CD4-positive, alpha-beta T cell treated with Interleukin-15 for 1 hour (primary cell): ENCODE measurements around the gene NKPD1.
A peak's percentile ranks its signal among the peaks of the same experiment; 100 is the strongest.

ENCODE experiments used
- DNase-seq: peaks from one replicate; pipeline ENCODE4 v3.0.0-alpha.2; 2020

NKPD1 gene

DNA sequence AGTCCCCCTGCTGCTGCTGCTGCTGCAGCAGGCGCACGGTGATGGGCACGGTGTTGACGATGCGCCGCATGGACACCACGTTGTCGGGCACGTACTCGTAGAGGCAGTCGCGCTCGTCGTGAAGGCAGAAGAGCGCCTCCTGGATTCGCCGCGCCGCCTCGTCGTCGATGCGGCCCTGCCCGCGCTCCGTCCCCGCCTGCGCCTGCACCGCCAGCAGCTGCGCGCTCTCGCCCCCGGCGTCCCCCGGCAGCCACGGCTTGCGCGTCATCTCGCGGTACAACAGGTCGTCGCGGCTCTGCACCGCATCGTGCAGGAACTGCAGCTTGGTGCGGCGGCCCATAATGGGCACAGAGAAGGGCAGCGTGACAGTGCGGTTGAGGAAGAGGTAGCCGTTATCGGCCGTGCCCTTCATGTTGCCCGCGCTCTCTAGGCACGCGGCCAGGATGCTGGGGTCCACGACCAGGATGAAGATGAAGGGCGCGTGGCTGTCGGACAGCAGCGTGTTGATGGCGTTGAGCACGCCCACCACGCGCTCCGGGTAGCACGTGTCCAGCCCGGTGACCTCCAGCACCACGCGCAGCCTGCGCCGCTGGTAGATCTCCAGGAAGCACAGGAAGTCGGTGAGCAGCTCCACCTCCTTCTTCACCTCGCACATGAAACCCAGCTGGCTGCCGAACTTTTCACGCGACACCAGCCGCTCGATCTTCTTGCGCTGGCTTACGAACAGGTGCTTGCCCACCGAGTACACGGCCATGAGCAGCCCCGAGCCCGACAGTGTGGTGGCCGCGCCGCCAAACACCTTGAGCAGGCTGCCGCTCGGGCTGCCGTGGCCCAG lies 8.1 kb downstream of the NKPD1 start:
- peak; percentile 50 for DNase-seq

DNA sequence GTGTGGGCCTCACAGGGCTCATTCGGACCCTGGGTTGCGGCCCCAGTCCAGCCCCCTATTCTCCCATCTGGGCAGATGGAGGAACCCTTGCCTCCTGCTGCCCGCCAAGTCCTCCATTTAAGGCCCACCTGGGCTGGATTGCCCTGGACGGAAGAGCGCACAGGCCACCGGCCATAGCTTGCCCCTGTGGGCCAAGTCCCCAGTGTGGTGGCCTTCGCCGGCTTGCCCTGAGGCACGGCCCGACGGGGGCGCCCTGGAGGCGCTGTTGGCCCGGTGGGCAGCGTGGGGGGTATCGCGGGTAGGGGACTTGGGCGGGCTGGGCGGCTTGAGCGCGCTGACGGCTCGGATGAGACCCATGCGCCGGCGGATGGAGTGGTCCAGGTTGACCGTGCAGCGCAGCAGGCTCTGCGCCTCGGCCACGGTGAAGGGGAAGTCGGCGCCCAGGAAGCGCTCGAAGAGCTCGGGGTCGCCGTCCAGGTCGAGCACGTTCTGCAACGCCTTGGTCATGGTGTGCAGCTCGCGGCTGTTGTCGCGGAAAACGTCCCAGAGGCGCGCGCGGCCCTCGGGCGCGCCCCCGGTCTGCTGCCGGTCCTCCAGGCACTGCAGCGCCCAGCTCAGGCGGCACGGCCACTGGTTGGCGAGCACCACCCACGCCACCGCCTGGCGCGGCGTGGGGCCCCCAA lies 8.8 kb downstream of the NKPD1 start:
- DNase-seq, result no peak

DNA sequence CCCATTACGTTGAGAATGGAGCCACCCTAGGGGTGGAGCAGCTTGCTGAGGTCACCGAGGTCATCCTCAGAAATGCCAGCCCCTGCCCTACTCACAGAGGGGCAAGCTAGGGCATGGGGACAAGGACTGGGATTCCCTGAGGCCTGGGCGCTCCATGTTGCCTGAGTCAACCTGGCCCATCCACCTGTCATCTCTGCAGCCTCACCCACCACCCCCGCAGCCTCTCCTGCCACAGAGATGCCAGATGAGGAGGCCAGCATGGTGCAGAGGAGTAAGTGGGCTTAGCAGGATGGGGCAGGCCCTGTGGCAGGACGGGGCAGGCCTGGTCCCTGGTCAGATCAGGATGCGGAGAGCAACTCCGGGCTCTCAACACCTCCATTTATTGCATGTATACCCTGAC lies 9.5 kb downstream of the NKPD1 start:
- no peak for DNase-seq

DNA sequence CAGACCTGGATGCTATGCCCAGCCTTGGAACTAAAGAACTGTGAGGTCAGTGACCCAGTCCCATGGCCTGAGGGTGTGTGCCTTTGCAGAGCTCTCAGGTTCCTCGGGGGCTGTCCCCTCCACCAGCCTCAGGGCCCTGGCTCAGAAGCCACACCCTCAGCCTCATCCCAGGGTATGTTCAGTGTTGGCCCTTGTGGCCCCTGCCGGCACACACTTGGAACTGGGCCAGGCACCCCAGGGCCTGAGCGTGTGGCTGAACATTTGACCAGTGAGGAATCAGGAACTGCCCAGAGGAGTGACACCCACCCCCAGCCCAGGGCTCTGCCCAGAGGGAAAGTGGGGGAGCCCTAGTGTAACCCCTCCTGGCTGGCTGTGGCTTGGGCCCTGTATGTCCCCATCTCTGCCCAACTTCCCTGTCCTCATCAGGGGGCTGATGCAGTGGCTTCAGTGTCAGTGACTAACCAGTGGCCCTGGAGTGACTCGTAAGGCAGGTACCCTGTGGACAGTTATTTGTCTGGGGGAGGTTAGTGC lies 10.0 kb downstream of the NKPD1 start:
- DNase-seq, result no peak

DNA sequence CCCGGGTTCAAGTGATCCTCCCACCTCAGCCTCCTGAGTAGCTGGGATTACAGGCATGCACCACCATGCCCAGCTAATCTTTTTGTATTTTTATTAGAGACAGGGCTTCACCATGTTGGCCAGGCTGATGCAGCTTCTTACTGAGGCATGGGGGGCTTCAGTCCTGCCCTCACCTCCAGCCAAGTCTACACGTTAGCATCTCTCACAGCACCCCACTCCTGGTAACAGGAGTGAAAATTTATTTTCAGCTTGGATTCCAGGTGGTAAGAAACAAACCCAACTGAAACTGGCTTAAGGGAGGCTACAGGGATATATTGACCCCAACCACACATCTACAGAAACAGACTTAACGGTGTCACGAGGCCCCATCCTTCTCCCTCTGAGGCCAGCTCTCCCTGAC lies 10.6 kb downstream of the NKPD1 start:
- DNase-seq, result no peak

DNA sequence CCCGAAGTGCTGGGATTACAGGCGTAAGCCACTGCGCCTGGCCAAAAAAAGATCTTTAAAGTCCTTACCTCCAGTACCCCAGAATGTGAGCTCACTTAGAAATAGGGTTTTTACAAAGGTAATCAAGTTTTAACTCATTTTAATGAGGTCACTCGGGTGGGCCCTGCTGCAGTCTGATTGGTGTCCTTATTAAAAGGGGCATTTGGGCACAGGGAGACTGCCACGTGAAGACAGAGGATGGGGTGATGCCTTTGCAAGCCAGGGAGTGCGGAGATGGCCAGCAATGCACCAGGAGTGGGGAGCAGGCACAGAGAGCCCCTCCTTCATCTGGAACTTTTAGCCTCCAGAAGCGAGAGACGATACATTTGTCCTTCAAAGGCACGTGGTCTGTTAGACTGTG lies 11.7 kb downstream of the NKPD1 start:
- DNase-seq, result no peak

DNA sequence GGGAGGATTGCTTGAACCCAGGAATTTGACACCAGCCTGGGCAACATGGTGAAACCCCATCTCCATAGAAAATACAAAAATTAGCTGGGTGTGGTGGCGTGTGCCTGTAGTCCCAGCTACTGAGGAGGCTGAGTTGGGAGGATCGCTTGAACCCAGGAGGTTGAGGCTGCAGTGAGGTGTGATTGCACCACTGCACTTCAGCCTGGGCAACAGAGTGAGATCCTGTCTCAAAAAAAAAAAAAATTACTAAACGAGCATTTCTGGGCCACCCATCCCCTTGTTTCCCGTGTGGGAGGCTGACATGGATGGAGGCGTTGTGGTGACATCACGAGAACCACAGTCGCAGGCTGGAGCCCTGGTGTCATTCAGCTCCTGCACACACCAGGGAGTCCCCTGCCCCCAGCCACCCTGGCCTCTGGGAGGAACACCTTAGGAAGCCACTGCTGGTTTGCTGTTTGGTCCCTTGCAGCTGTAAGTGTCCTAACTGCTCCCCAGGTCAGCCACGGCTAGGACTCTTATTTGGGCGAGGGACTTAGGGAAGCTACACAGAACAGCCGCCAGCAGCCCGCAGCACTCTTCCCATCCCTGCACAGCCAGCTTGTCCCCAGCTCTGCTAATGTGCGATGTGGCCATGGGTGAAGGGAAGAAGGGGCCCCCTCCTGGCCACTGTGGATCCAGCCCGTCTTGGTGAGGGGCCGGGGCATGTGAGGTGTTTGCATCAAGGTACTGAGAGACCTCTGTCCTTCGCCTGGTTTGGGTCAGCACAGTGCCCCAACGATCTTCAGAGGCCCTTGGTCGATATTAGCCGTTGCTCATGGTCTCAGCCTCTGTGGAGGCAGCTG lies 12.7 kb downstream of the NKPD1 start:
- no peak for DNase-seq

DNA sequence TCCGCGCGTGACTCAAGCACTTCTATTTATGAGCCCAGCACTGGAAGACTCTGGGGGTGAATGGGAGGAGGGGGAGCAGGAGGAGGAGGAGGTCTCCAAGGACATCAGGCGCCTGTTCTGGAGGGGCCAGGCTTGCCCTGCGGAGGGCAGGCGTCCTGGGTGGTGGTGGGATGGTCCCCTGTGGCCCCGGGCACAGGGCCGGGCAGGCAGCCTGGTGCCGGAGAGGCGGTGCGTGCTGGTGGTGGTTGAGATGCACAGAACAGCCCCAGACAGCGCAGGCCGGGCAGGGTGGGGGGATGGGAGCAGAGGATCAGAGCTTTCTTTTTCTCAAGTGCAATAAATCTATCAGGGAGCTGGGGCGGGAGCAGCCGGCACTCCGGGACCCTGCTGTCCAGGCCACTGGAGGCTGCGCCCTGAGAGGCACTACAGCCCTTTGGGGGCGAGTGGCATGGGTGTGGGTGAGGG lies 14.0 kb downstream of the NKPD1 start:
- no peak for DNase-seq

DNA sequence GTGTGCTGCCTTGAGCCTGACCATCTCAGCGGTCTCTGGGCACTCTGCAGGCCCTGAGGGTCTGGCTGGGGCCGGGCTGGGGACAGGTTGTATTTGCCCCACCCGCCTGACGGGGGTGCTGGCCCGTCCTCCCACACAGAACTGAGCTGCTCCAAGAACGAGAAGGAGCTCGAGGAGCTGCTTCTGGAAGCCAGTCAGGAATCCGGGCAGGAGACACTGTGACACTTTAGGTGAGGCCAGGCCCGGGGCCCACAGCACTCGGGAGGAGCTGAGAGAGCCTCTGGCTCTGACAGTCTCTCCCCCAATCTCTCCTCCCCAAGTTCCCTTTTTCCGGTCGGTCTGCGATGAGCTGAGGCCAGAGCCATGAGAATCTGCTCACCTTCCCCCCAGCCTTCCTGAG lies 14.5 kb downstream of the NKPD1 start:
- no peak for DNase-seq

DNA sequence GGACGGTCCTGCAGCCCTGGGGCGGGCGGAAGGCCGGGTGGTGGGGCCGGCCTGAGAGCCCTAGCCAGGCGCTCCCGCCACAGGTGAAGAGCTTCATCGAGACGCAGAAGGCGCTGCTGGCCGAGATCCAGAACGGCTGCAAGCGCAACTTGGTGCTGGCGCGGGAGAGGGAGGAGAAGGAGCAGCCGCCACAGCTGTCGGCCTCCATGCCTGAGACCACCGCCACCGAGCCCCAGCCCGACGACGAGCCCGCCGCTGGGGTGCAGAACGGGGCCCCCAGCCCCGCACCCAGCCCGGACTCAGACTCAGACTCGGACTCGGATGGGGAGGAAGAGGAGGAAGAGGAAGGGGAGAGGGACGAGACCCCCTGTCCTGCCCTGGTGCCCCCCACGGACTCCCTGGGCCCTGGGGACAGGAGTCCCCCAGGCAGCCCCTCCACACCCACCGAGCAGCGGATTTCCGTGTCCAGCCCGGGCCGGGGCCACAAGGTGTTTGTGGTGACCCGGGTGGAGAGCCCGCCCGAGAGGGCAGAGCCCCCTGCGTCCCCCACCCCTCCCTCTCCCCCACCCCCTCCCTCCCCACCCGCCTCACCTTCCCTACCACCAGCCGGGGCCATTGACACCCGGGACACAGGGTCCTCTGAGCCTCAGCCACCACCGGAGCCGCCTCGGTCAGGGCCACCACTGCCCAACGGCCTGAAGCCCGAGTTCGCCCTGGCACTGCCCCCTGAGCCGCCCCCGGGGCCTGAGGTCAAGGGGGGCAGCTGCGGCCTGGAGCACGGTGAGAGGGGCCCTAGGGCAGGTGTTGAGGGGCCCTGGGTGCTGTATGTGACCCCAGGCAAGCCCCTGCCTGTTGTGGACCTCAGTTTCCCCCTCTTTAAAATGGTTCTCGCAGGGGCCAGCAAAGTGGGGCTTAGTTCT lies 15.3 kb downstream of the NKPD1 start:
- DNase-seq, result no peak

DNA sequence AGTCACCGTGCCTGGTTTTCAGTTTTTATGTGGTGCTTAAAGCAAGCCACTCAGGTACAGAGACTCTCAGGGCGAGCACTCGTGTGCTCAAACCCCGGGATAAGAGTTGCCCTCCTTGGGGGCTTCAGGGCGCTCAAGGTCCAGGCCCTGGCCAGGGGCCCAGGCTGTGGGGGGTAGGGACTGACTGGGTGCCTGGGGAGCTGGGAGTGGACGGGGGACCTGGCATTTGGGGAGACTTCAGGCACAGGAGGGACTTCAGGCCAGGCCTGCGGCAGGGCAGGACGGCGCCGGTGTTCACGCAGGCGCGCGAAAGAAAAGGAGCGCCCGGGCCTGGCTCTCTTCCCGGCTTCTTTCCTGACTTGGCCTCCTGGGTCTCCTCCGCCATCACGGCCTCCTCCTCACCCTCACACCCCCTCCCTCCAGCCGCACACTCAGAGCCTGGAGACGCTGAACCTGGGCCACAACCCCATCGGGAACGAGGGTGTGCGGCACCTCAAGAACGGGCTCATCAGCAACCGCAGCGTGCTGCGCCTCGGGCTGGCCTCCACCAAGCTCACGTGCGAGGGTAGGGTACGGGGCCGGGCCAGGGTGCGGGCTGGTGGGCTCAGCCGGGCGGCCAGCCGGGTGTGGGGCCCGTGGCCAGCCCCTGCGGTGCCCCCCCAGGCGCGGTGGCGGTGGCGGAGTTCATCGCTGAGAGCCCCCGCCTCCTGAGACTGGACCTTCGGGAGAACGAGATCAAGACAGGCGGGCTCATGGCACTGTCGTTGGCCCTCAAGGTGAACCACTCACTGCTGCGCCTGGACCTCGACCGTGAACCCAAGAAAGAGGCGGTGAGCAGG lies 16.1 kb downstream of the NKPD1 start:
- DNase-seq, result no peak

DNA sequence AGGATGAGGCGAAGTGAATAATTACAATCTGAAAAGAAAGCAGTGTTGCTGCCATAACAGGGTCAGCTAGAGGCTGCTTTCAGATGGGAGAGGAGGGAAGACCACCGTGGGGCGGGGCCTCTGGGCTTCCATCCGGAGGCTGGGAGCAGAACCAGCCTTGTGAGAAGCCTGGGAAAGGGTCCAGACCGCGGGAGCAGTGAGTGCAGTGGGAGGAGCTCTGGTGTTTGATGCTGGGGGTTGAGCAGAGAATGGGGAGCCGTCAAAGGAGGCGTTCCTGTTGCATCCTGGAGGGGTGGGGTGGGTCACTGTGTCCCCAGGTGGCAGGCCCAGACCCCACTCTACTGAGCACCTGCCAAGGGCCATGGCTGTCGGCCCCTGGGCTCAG lies 18.1 kb downstream of the NKPD1 start:
- DNase-seq, result no peak

DNA sequence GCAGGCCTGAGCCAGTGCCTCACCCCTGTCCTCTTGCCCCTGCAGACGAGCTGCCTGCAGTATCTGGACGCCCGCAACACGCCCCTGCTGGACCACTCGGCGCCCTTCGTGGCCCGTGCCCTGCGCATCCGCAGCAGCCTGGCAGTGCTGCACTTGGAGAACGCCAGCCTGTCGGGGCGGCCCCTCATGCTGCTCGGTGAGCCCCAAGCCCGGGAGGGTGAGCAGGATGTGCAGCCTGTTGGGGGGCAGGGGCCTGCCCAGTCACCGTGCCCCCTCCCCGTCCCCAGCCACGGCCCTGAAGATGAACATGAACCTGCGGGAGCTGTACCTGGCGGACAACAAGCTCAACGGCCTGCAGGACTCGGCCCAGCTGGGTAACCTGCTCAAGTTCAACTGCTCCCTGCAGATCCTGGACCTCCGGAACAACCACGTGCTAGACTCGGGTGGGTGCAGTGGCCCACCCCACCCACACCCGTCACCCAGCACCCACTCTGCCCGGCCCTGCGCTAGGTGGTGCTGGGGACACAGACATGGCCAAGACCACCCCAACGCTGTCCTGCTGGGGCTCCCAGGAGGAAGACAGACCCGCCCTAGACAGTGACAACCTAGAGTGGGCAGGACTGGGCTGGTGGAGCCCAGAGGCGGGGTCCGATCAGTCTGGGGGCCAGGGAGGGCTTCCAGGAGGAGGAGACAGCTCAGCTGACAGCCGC lies 18.6 kb downstream of the NKPD1 start:
- DNase-seq, result no peak

DNA sequence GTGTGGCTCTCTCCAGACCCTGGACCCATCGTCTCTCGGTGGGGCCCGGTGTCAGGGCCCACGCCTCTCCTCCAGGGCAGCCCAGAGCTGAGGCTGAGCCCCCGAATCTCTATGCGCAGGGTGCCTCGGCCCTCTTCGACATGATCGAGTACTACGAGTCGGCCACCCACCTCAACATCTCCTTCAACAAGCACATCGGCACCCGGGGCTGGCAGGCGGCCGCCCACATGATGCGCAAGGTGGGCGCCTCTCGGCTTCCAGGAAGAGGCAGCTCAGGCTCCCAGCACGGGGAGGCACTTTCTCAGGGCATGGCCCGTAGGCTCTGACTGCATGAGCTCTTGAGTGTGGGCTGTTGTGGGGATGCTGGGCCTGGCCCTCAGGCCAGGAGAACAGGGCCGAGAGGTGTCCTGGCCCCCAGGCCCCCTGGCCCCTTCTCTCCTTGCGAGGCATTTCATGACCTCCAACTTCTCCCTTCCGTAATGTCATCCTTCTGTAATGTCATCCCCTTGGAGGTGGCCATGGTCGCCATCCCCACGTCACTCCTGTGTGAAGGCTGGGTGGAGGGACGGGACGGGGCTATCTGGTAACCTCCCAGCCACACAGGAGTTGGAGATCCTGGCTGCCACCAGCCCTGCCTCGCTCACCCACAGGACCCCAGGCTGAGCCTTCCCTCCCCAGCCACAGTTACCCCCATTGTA lies 19.4 kb downstream of the NKPD1 start:
- no peak for DNase-seq

DNA sequence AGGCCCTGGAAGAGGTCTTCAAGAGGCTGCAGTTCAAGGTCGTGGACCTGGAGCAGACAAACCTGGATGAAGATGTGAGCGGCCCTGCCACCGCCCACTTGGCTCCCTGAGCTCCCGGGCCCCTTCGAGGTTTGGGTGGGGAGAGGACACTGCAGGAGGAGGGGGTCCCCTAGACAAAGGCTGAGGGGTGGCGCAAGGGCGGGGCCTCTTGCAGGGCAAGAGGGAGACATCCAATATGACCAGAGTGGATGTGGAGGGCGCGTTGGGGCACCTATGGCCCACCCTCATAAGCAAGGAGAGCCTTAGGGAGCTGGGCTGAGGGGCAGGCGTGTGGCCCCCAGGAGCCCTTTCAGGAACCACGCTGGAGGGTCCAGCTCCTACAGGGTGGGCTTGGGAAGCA lies 20.2 kb downstream of the NKPD1 start:
- DNase-seq, result no peak

DNA sequence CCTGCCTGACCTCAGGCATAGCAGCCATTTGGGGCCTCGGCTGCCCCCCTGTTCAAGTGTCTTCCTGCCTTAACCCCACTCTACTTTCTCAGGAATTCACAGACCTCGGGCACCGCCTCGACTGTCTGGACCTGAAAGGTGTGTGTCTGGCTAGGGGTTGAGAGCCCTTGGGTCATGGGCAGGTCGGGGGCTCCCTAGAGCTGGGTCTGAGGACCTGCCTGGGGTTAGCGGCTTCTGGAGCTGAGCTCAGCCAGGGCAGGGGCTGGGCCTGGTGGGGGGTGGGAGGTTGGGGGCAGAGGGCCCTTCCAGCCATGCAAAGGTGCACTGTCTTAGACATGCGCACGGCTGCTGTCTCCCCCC lies 20.7 kb downstream of the NKPD1 start:
- no peak for DNase-seq

DNA sequence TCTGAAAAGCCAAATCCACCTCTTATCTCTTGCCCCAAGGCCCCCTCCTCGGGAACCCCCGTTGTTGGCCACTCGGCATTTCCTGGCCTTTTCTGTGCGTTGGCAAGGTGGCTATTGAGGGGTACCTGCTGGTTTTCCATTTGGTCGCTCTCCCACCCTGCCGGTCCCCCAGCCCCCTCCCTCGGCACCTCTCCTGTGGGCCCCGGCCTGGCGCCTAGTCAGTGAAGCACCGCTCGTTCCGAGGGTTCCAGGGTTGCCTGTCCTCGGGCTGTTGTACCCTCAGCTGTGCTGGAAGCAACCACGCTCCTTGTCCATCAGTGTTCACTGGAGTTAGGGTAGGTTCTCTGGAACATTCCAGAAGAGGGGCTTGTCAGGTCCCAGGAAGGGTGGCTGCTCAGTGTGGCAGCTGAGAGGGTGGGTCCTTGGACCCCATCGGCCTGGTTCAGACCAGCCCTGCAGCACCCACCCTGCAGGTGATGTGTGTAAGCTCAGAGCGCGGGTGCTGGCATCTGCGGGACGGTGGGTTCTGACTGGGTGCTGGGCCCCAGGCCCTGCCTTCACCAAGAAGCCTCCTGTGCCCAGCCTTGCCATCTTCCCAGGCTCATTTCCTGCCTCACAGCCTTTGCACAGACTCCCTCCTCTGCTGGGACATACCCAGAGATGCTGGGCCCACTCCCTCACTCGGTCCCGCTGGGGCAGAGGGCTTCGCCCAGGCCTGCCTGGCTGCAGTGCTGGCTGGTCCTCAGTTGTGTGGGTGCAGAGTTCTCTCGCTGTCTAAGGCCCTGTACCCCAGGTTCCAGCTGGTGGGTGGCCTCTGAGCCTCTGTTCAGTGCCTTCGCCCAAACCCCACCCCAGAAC lies 21.3 kb downstream of the NKPD1 start:
- no peak for DNase-seq

DNA sequence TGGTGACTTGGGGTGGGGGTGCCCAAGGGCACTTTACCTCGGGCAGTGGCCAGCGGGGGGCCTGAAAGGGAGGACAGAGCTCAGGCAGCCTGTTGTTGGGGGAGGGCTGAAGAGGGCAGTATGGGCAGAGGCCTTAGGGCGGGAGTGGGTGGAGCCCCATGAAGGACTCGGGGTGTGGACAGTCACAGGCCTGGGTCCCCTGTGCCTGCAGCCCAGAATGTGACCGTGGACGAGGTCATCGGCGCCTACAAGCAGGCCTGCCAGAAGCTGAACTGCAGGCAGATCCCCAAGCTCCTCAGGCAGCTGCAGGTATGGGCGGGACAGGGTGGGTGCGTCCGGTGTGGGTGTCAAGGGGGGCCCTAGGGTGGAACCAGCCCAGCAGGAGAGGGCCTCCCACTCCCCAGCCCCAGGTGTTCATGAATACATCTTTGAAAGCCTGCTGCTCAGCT lies 22.5 kb downstream of the NKPD1 start:
- no peak for DNase-seq

DNA sequence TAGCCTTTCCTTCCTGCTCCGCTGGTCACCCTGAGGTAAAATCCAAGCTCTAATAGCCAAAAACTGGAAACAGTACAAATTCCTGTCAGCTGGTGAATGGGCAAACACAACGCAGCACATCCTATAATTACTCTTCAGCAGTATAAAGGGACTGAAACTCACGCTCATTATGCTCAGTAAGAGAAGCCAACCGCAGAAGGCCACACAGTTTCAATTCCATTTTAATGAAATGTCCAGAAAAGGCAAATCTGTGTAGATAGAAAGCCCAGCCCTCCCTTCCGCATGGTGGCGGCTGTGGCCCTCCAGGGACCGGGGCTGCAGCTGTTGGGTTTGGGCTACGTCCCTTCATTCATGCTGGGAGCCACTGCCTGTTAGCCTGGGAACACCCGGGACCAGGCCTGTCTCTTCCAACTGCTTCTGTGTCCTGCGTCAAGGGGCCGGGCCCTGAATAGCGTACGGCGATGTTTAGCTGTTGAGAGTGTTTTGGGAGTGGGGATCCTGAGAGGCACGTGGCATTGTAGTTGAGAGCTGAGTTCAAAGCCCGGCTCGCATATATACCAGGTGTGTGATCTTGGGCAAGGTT lies 23.5 kb downstream of the NKPD1 start:
- no peak for DNase-seq
